Immature natural killer cell (primary cell): ENCODE measurements around the gene CCT8. TPM values are rescaled to one million over a fixed set of nuclear protein-coding genes. Genes with fewer than 3 reads are reported as not detected.

ENCODE experiments used
- DNase-seq, 3 donors: peaks; one replicate each; pipeline ENCODE4 v3.0.0; 2022; ENCODE audit warnings: mixed read lengths in 1 of 3
- H3K27ac Mint-ChIP-seq, 6 donors: one replicate each; pipeline ENCODE4 v1.8.0; 2020; ENCODE audit warnings: mixed read lengths in 6 of 6, mild to moderate bottlenecking in 5 of 6, inconsistent platforms in 4 of 6, moderate library complexity in 3 of 6
- H3K27me3 Mint-ChIP-seq, 3 donors: one replicate each; pipeline ENCODE4 v1.8.0; 2020 to 2021; ENCODE audit warnings: low read depth in 3 of 3, mild to moderate bottlenecking in 3 of 3, mixed read lengths in 3 of 3, moderate library complexity in 3 of 3, inconsistent platforms in 1 of 3
- H3K36me3 Mint-ChIP-seq, 3 donors: one replicate each; pipeline ENCODE4 v1.8.0; 2020; ENCODE audit warnings: mixed read lengths in 3 of 3, inconsistent platforms in 2 of 3, mild to moderate bottlenecking in 2 of 3
- H3K4me1 Mint-ChIP-seq, 2 donors: one replicate each; pipeline ENCODE4 v1.8.0; 2020; ENCODE audit warnings: inconsistent platforms in 2 of 2, mild to moderate bottlenecking in 2 of 2, mixed read lengths in 2 of 2, moderate library complexity in 1 of 2
- H3K4me3 Mint-ChIP-seq, 5 donors: one replicate each; pipeline ENCODE4 v1.8.0; 2020; ENCODE audit warnings: mild to moderate bottlenecking in 5 of 5, mixed read lengths in 5 of 5, inconsistent platforms in 3 of 5, moderate library complexity in 3 of 5
- H3K9me3 Mint-ChIP-seq, 6 donors: one replicate each; pipeline ENCODE4 v1.8.0; 2020; ENCODE audit warnings: mild to moderate bottlenecking in 6 of 6, mixed read lengths in 6 of 6, inconsistent platforms in 4 of 6, moderate library complexity in 3 of 6
- polyA plus RNA-seq, 3 donors: library from polyadenylated mRNA; unstranded; fragments of 300-500 nt; fragmentation: Illumina TruSeq; gene quantifications; one replicate each; pipeline ENCODE4 v1.2.3, GENCODE V29; 2021

CCT8 gene
- polyA plus RNA-seq = 100 to 1,000 TPM; 101 to 119 (median 113) TPM

GRCh38 chr21:29073222-29074006 is at the start of gene CCT8:
Gene CCT8 (minus strand): TSS chr21:29073648. CDS start chr21:29073590, 58 bp downstream.
- DNase-seq = peak; percentile 98 to 99 (median 98)
- Mint-ChIP-seq H3K27ac (peak within 1 kb of the TSS; percentile 95 to 99 (median 98)), H3K36me3 (no peaks in the 10 kb centered on the region), H3K4me1 (peaks cover 57 to 79% of the 10 kb centered on the region in 2 donors), H3K4me3 (peak within 1 kb of the TSS; percentile 99 to 100 (median 100)), H3K9me3 (no peaks in the 10 kb centered on the region), H3K27me3 (peaks cover 11 to 15% (median 11%) of the 10 kb centered on the region in 3 donors)

GRCh38 chr21:29121759-29122158 is 48.3 kb upstream of the CCT8 start:
- no peaks in the 10 kb centered on the region for H3K9me3 Mint-ChIP-seq
- no peaks in the 10 kb centered on the region for H3K4me1 Mint-ChIP-seq
- H3K27me3 Mint-ChIP-seq = peaks cover 0 to 4% (median 0%) of the 10 kb centered on the region in 3 donors
- no peak for DNase-seq
- peaks cover 0 to 5% (median 3%) of the 10 kb centered on the region in 3 donors for H3K36me3 Mint-ChIP-seq
- no peak overlapping the region for H3K4me3 Mint-ChIP-seq
- H3K27ac Mint-ChIP-seq = no peak overlapping the region

GRCh38 chr21:29117372-29117955 is 44.0 kb upstream of the CCT8 start:
- no peak overlapping the region for H3K4me3 Mint-ChIP-seq
- peaks cover 0 to 7% (median 2%) of the 10 kb centered on the region in 3 donors for H3K36me3 Mint-ChIP-seq
- peaks cover 0 to 4% (median 0%) of the 10 kb centered on the region in 3 donors for H3K27me3 Mint-ChIP-seq
- H3K4me1 Mint-ChIP-seq = no peaks in the 10 kb centered on the region
- no peaks in the 10 kb centered on the region for H3K9me3 Mint-ChIP-seq
- DNase-seq = no peak
- H3K27ac Mint-ChIP-seq = no peak overlapping the region

DNA sequence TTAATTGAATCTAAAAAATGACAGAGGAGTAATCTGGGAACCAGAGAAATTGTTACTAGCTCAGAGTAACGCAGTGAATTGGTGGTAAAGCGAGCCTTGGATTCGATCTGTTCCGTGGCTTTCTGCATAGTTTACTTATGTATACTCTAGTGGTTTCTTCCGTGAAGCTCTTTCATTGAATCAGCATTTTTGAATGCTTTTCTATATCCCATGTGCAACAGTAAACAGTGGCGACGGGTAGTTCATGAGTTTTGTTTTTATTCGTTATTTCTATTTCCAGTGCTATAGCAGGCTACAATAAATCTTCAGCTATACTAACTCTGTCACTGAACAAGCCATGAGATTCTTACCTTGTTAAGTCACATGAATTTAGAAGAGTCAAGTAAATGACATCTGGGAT is 42.5 kb upstream of the CCT8 start:
- Mint-ChIP-seq H3K36me3 (peaks cover 0 to 8% (median 7%) of the 10 kb centered on the region in 3 donors), H3K4me1 (no peaks in the 10 kb centered on the region), H3K27me3 (peaks cover 0 to 2% (median 0%) of the 10 kb centered on the region in 3 donors), H3K4me3 (no peak overlapping the region), H3K27ac (no peak overlapping the region), H3K9me3 (no peaks in the 10 kb centered on the region)
- no peak for DNase-seq

DNA sequence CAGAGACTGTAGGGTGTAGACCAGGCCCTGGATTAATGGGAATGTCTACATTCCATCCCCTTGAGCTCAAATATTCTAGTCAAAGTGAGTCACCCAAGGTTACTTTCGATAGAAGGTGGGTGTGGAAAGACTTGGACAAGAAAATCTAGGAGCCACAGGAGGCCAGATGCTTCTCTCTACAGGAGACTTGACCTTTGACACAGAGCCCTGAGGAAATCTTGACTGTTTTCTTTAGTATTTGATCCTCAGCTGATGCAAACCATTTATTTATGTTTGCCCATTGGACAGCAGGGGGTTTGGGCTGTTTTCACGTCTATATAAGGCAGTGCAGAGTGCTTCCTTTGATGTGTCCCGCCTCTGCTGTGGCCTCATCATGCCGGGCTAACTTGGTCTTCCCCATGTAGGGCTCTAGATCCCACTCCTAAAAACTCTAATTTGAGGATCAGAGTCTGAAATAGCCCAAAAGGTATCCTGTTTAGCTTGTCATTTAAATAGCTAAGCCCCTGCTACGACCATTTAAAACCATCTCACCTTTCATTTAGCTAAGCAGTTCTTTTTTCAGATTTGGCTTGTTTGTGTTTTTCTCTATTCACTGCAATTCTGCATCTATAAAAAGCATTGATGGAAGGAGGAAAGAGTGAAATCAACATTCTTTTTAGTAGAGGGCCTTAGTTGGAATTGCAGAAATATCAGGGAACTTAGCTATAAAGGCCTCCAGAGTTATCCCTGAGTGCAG is 41.5 kb upstream of the CCT8 start:
- no peak overlapping the region for H3K4me3 Mint-ChIP-seq
- H3K36me3 Mint-ChIP-seq = peaks cover 0 to 12% (median 7%) of the 10 kb centered on the region in 3 donors
- DNase-seq = no peak
- H3K27ac Mint-ChIP-seq = no peak overlapping the region
- no peaks in the 10 kb centered on the region for H3K4me1 Mint-ChIP-seq
- peaks cover 0 to 2% (median 0%) of the 10 kb centered on the region in 3 donors for H3K27me3 Mint-ChIP-seq
- no peaks in the 10 kb centered on the region for H3K9me3 Mint-ChIP-seq

DNA sequence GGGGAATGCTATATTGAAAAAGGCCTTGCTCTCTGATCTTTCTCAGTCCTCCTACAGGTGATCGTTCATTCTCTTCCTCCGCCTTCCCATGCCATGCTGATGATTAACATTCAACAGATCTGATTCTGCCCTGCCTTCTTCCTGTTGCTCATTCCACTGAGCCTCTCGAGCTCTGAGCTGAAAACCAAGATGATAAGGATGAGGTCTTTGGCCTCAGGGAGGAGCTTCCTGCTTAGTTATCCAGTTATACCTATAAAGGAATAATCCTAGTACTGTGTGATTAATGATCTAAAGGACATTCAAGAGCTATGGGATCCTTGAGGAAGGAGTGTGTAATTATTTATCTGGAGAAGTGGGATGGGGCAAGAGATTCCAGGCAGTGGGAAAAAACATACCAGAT is 31.8 kb upstream of the CCT8 start:
- no peaks in the 10 kb centered on the region for H3K4me1 Mint-ChIP-seq
- peaks cover 0 to 3% (median 0%) of the 10 kb centered on the region in 3 donors for H3K27me3 Mint-ChIP-seq
- H3K36me3 Mint-ChIP-seq = peaks cover 0 to 5% (median 0%) of the 10 kb centered on the region in 3 donors
- no peak for DNase-seq
- H3K9me3 Mint-ChIP-seq = no peaks in the 10 kb centered on the region
- no peak overlapping the region for H3K4me3 Mint-ChIP-seq
- H3K27ac Mint-ChIP-seq = no peak overlapping the region

DNA sequence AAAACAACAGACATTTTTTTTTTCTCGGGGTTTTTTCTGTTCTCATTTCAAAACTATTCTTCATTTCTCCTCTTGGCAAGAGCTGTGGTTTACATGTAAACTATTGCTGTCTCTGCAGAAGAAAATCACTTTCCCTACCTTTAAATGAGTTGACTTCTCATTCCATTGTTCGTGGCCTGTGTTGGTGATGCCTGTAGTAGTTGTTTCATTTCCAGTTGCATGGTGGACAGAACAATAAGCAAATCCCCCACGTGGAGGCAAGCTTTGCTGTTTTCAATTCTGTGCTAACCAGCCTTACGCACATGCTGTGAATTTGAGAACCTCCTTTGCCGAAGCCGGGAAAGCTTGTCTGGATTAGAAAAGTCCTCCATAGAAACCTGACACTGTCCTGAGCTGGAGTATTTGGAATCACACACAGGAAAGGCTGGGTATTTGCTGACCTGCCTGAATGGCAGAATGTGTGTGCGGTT is 30.8 kb upstream of the CCT8 start:
- no peak for DNase-seq
- peaks cover 0 to 2% of the 10 kb centered on the region in 2 donors for H3K4me1 Mint-ChIP-seq
- peaks cover 0 to 3% (median 0%) of the 10 kb centered on the region in 3 donors for H3K27me3 Mint-ChIP-seq

DNA sequence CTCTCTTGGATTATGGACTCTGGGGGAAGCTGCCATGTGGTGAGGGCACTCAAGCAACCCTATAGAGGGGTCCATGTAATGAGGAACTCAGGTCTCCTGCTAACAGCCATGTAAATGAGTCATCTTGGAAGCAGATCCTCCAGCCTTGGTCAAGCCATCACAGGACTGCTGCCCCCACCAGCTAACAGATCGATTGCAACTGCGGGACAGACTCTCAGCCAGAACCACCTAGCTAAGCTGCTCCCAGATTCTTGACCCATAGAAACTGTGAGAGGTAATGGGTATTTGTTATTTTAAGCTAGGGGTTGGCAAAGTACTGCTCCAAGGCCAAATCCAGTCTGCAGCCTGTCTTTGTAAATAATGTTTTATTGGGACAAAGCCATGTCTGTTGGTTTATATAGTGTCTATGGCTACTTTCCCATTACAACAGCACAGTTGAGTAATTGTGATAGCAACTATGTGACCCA is 29.4 kb upstream of the CCT8 start:
- Mint-ChIP-seq H3K36me3 (peaks cover 0 to 5% (median 3%) of the 10 kb centered on the region in 3 donors), H3K4me3 (no peak overlapping the region), H3K4me1 (peaks cover 0 to 2% of the 10 kb centered on the region in 2 donors), H3K9me3 (peaks cover 0 to 1% (median 0%) of the 10 kb centered on the region in 6 donors), H3K27ac (no peak overlapping the region), H3K27me3 (peaks cover 0 to 3% (median 0%) of the 10 kb centered on the region in 3 donors)
- no peak for DNase-seq

More for the DNA sequence above, 30.8 kb upstream of the CCT8 start:
- H3K9me3 Mint-ChIP-seq = peaks cover 0 to 1% (median 0%) of the 10 kb centered on the region in 6 donors
- H3K36me3 Mint-ChIP-seq = peaks cover 0 to 5% (median 3%) of the 10 kb centered on the region in 3 donors
- no peak overlapping the region for H3K27ac Mint-ChIP-seq
- no peak overlapping the region for H3K4me3 Mint-ChIP-seq

GRCh38 chr21:29098156-29098555 is 24.7 kb upstream of the CCT8 start:
- H3K9me3 Mint-ChIP-seq = peaks cover 0 to 1% (median 0%) of the 10 kb centered on the region in 6 donors
- H3K27me3 Mint-ChIP-seq = peaks cover 0 to 3% (median 0%) of the 10 kb centered on the region in 3 donors
- DNase-seq = no peak
- H3K4me1 Mint-ChIP-seq = peaks cover 0 to 2% of the 10 kb centered on the region in 2 donors
- no peak overlapping the region for H3K4me3 Mint-ChIP-seq
- H3K27ac Mint-ChIP-seq = no peak overlapping the region
- peaks cover 0 to 11% (median 5%) of the 10 kb centered on the region in 3 donors for H3K36me3 Mint-ChIP-seq

- peaks cover 0 to 3% (median 0%) of the 10 kb centered on the region in 3 donors for H3K27me3 Mint-ChIP-seq
- no peak for DNase-seq
- H3K4me3 Mint-ChIP-seq = no peak overlapping the region
- no peak overlapping the region for H3K27ac Mint-ChIP-seq
- H3K9me3 Mint-ChIP-seq = peaks cover 0 to 1% (median 0%) of the 10 kb centered on the region in 6 donors
- peaks cover 0 to 2% of the 10 kb centered on the region in 2 donors for H3K4me1 Mint-ChIP-seq
- H3K36me3 Mint-ChIP-seq = peaks cover 0 to 18% (median 5%) of the 10 kb centered on the region in 3 donors
Observed at GRCh38 chr21:29096218-29097015, 23.0 kb upstream of the CCT8 start.

DNA sequence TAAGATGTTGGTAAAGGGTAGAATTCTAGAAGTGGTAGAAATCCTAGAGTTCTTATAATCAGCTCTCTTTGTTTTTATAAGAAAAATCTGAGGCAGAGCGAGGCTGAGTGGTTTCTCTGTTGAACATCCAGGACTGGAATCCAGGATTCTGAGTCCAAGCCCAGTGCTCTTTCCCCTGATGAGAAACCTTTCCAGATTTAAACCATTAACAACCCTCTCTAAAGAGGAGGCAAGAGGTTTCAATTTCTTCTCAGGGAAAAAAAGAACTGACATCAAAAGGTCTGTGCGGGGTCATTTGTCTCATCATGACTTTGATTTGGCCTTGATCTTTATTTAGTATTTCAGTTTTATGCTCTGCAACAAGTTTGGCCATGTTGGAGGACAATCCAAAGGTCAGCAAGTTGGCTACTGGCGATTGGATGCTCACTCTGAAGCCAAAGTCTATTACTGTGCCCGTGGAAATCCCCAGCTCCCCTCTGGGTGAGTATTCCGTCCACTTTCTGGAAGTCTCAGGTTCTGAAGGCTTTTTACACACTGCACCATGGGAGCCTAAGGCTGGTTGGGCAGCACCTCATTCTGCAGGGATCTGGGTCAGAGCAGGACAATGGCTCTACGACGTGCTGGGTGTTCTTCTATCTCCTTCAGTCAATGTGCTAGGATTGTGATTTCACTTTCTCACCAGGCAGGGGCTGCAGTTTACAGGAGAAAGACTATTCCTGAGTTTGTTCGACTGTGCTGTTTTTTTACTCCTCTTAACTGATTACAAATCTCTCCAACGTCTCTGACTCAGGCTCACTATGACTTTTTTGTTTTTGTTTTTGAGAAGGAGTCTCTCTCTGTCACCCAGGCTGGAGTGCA is 18.9 kb upstream of the CCT8 start:
- Mint-ChIP-seq H3K27ac (no peak overlapping the region), H3K27me3 (peaks cover 0 to 3% (median 0%) of the 10 kb centered on the region in 3 donors), H3K9me3 (no peaks in the 10 kb centered on the region), H3K4me3 (no peak overlapping the region), H3K36me3 (peaks cover 0 to 15% (median 5%) of the 10 kb centered on the region in 3 donors), H3K4me1 (no peaks in the 10 kb centered on the region)
- no peak for DNase-seq

DNA sequence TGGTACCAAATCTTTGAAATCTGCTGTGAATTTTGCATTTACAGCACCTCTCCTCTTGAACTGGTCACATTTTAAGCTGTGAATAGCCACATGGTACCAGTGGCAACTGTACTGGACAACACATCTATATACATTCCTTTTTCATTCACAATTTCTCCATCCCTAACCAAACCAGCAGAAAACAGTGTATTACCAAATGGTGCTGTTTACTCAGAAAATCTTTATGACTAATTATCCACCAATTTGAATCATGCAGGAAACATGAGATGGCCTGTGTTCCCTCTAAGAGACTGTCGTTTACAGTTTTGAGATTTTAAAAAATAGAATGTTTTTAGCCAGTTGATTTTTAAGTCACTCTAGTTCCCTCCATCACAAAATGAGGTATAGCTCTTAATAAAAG is 17.6 kb upstream of the CCT8 start:
- H3K4me1 Mint-ChIP-seq = no peaks in the 10 kb centered on the region
- H3K27me3 Mint-ChIP-seq = peaks cover 0 to 6% (median 0%) of the 10 kb centered on the region in 3 donors
- H3K36me3 Mint-ChIP-seq = peaks cover 0 to 21% (median 11%) of the 10 kb centered on the region in 3 donors
- H3K9me3 Mint-ChIP-seq = no peaks in the 10 kb centered on the region
- H3K27ac Mint-ChIP-seq = no peak overlapping the region
- H3K4me3 Mint-ChIP-seq = no peak overlapping the region
- DNase-seq = no peak
